ENCODE data around the gene SORBS1. TPM values are rescaled to one million over a fixed set of nuclear protein-coding genes. Genes with fewer than 3 reads are reported as not detected.
A peak's percentile ranks its signal among the peaks of the same experiment; 100 is the strongest.

The SORBS1 gene
- total RNA-seq, 1 donor from 2014 or later = 28.2 TPM

GRCh38 chr10:95545981-95546380 lies 15.2 kb downstream of the SORBS1 start:
- Mint-ChIP-seq H3K27ac (no peak overlapping the region), H3K4me1 (ENCODE audit: unreplicated experiment) (peaks cover 45% of the 10 kb centered on the region), H3K9me3 (peaks cover 14% of the 10 kb centered on the region), H3K4me3 (no peak overlapping the region), H3K27me3 (no peaks in the 10 kb centered on the region), H3K36me3 (peaks cover 3% of the 10 kb centered on the region)
- no peak for TF ChIP-seq CTCF (conservative IDR thresholded peaks at IDR 0.05)
- no peak for DNase-seq (ENCODE audit: extremely low spot score, unreplicated experiment)

- TF ChIP-seq CTCF (conservative IDR thresholded peaks at IDR 0.05) = no peak
- Mint-ChIP-seq H3K27me3 (no peaks in the 10 kb centered on the region), H3K27ac (peak overlapping the region; percentile 37), H3K4me1 (ENCODE audit: unreplicated experiment) (peaks cover 50% of the 10 kb centered on the region), H3K36me3 (peaks cover 3% of the 10 kb centered on the region), H3K4me3 (no peak overlapping the region), H3K9me3 (peaks cover 14% of the 10 kb centered on the region)
- DNase-seq (ENCODE audit: extremely low spot score, unreplicated experiment) = no peak
Measured at GRCh38 chr10:95544783-95545500, 16.2 kb downstream of the SORBS1 start.

- H3K4me1 Mint-ChIP-seq (ENCODE audit: unreplicated experiment) = peaks cover 50% of the 10 kb centered on the region
Measured at GRCh38 chr10:95543459-95543858, 17.7 kb downstream of the SORBS1 start.

GRCh38 chr10:95542761-95543160 lies 18.4 kb downstream of the SORBS1 start:
- peaks cover 3% of the 10 kb centered on the region for H3K36me3 Mint-ChIP-seq
- no peaks in the 10 kb centered on the region for H3K27me3 Mint-ChIP-seq
- H3K4me1 Mint-ChIP-seq (ENCODE audit: unreplicated experiment) = peaks cover 50% of the 10 kb centered on the region
- H3K4me3 Mint-ChIP-seq = no peak overlapping the region
- no peak overlapping the region for H3K27ac Mint-ChIP-seq
- no peak for DNase-seq (ENCODE audit: extremely low spot score, unreplicated experiment)
- peaks cover 14% of the 10 kb centered on the region for H3K9me3 Mint-ChIP-seq
- TF ChIP-seq CTCF (conservative IDR thresholded peaks at IDR 0.05) = no peak

More at GRCh38 chr10:95543459-95543858, 17.7 kb downstream of the SORBS1 start:
- no peak overlapping the region for H3K4me3 Mint-ChIP-seq
- TF ChIP-seq CTCF (conservative IDR thresholded peaks at IDR 0.05) = no peak
- peaks cover 14% of the 10 kb centered on the region for H3K9me3 Mint-ChIP-seq
- H3K27ac Mint-ChIP-seq = no peak overlapping the region
- H3K27me3 Mint-ChIP-seq = no peaks in the 10 kb centered on the region
- H3K36me3 Mint-ChIP-seq = no peaks in the 10 kb centered on the region
- DNase-seq (ENCODE audit: extremely low spot score, unreplicated experiment) = no peak

- peaks cover 51% of the 10 kb centered on the region for H3K4me1 Mint-ChIP-seq (ENCODE audit: unreplicated experiment)
- no peak overlapping the region for H3K27ac Mint-ChIP-seq
- no peaks in the 10 kb centered on the region for H3K27me3 Mint-ChIP-seq
- peaks cover 14% of the 10 kb centered on the region for H3K9me3 Mint-ChIP-seq
- no peak for DNase-seq (ENCODE audit: extremely low spot score, unreplicated experiment)
- no peak overlapping the region for H3K4me3 Mint-ChIP-seq
- peaks cover 3% of the 10 kb centered on the region for H3K36me3 Mint-ChIP-seq
- TF ChIP-seq CTCF (conservative IDR thresholded peaks at IDR 0.05) = no peak
Measured at GRCh38 chr10:95542330-95542729, 18.8 kb downstream of the SORBS1 start.

Data from type B pancreatic cell (in vitro differentiated cells).